B cell (primary cell): Measurements from ENCODE around the gene CD300LD. TPM values are rescaled to one million over a fixed set of nuclear protein-coding genes. Genes with fewer than 3 reads are reported as not detected.

Source experiments
- ATAC-seq: fragments of 200-7000 bp; cut with Tn5 transposase; one replicate; pipeline ENCODE4 v1.10.0; 2021; ENCODE audit warnings: low read depth, mild to moderate bottlenecking, moderate number of reproducible peaks, moderate library complexity
- CTCF ChIA-PET: fragments of 350-600 bp; sonication (Branson Sonifier 250); formaldehyde crosslinking; loops from one replicate; lab custom pipeline; 2021; ENCODE audit warnings: antibody characterized with exemption, inconsistent platforms; lab: Charles Lee
- POLR2A ChIA-PET: fragments of 350-600 bp; sonication (Branson Sonifier 250); formaldehyde crosslinking; loops from one replicate; lab custom pipeline; 2021; ENCODE audit warnings: antibody characterized with exemption; lab: Charles Lee
- DNase-seq: peaks from one replicate; pipeline ENCODE4 v3.0.0; 2013
- H2AFZ ChIP-seq: 2 replicates; pipeline ENCODE4 v1.6.1; 2012; ENCODE audit warnings: mild to moderate bottlenecking, low read depth, low read length; ENCODE audit not compliant: insufficient read depth, poor library complexity, severe bottlenecking
- H3K27ac ChIP-seq, 2 donors: 1 replicate in 1 of 2; 2 replicates in 1 of 2; pipeline ENCODE4 v1.5.1; 2012 to 2013; ENCODE audit warnings: low read length in 2 of 2, mild to moderate bottlenecking in 2 of 2, moderate library complexity in 1 of 2
- H3K27me3 ChIP-seq, 4 experiments: fragments of 200-600 bp in 1 of 4; sonication (generic) in 1 of 4; replicated peaks in 1 of 4; 1 replicate in 2 of 4; 2 replicates in 2 of 4; pipeline versions ENCODE4 v1.6.1 to v1.7.0; 2013 to 2016; ENCODE audit warnings: low read length in 3 of 4, mild to moderate bottlenecking in 2 of 4, mixed read lengths in 1 of 4, moderate library complexity in 1 of 4; ENCODE audit not compliant: insufficient read depth in 4 of 4, control insufficient read depth in 3 of 4; ENCODE audit errors: control extremely low read depth in 1 of 4
- H3K36me3 ChIP-seq, 2 experiments: replicated peaks in 1 of 2; 1 replicate in 1 of 2; 2 replicates in 1 of 2; pipeline versions ENCODE4 v1.6.1 to v1.7.1; 2013; ENCODE audit warnings: low read length in 1 of 2; ENCODE audit not compliant: insufficient read depth in 2 of 2, control insufficient read depth in 1 of 2; ENCODE audit errors: control extremely low read depth in 1 of 2, extremely low read depth in 1 of 2
- H3K4me1 ChIP-seq, 2 donors: fragments of 200-600 bp in 1 of 2; sonication (generic) in 1 of 2; 1 replicate in 1 of 2; 2 replicates in 1 of 2; pipeline versions ENCODE4 v1.5.1 to v1.6.1; 2013 to 2017; ENCODE audit warnings: low read length in 2 of 2; ENCODE audit not compliant: control insufficient read depth in 2 of 2, insufficient read depth in 2 of 2
- H3K4me2 ChIP-seq: replicated peaks from 2 replicates; pipeline ENCODE3; 2012; ENCODE audit warnings: mild to moderate bottlenecking, low read depth, low read length; ENCODE audit not compliant: poor library complexity, severe bottlenecking
- H3K4me3 ChIP-seq, 5 experiments: fragments of 200-600 bp in 1 of 5; sonication (generic) in 1 of 5; 1 replicate in 3 of 5; 2 replicates in 2 of 5; pipeline versions ENCODE4 v1.5.1 to v1.7.0; 2011 to 2016; ENCODE audit warnings: low read length in 4 of 5, mild to moderate bottlenecking in 4 of 5, low read depth in 2 of 5, control low read depth in 1 of 5, moderate library complexity in 1 of 5; ENCODE audit not compliant: insufficient read depth in 1 of 5; ENCODE audit errors: control extremely low read depth in 1 of 5, extremely low read depth in 1 of 5
- H3K79me2 ChIP-seq: fragments of 200-600 bp; sonication (generic); one replicate; pipeline ENCODE4 v1.6.0; 2016; ENCODE audit warnings: low read length; ENCODE audit not compliant: control insufficient read depth, insufficient read depth
- H3K9ac ChIP-seq: fragments of 200-600 bp; sonication (generic); 2 replicates; pipeline ENCODE4 v1.6.1; 2017; ENCODE audit warnings: mild to moderate bottlenecking, low read length, moderate library complexity
- H3K9me3 ChIP-seq, 3 donors: one replicate each; pipeline versions ENCODE4 v1.6.1 to v1.7.1; 2013; ENCODE audit warnings: low read length in 2 of 3; ENCODE audit not compliant: control insufficient read depth in 2 of 3, insufficient read depth in 1 of 3; ENCODE audit errors: control extremely low read depth in 1 of 3
- H4K20me1 ChIP-seq: 2 replicates; pipeline ENCODE4 v1.6.0; 2012; ENCODE audit warnings: mild to moderate bottlenecking, low read length; ENCODE audit not compliant: insufficient read depth, control insufficient read depth, poor library complexity, severe bottlenecking
- H3K27ac Mint-ChIP-seq: one replicate; pipeline ENCODE4 v1.8.0; 2021; ENCODE audit warnings: mixed read lengths
- H3K27me3 Mint-ChIP-seq: one replicate; pipeline ENCODE4 v1.8.0; 2021; ENCODE audit warnings: mixed read lengths
- H3K4me1 Mint-ChIP-seq: one replicate; pipeline ENCODE4 v1.8.0; 2021; ENCODE audit warnings: mixed read lengths
- H3K4me3 Mint-ChIP-seq: one replicate; pipeline ENCODE4 v1.8.0; 2021; ENCODE audit warnings: mixed read lengths
- H3K9me3 Mint-ChIP-seq: one replicate; pipeline ENCODE4 v1.8.0; 2022; ENCODE audit warnings: mixed read lengths; ENCODE audit not compliant: insufficient read depth
- EZH2 ChIP-seq: IDR thresholded peaks from 2 replicates; pipeline ENCODE4 v1.6.1; 2012; ENCODE audit warnings: borderline replicate concordance, low read depth, mild to moderate bottlenecking, moderate library complexity, low read length; ENCODE audit not compliant: insufficient read depth, poor library complexity, severe bottlenecking
- WGBS: methylation state at CpG from one replicate; pipeline ENCODE4 v1.1.5; 2013; ENCODE audit warnings: missing lambda C conversion rate; ENCODE audit not compliant: insufficient coverage; 5-methylcytosine and 5-hydroxymethylcytosine counted together
- intact Hi-C: fragments of 100-400 bp; cut with micrococcal nuclease; formaldehyde crosslinking; loops from one replicate; pipeline ENCODE4 v1.10.0; 2022
- polyA plus RNA-seq: library from polyadenylated mRNA; depleted of rRNA; stranded (reverse); fragments of >200 nt; gene quantifications from 2 replicates; pipeline ENCODE4 v1.2.3, GENCODE V29; 2012
- total RNA-seq, 2 donors: library from RNA; stranded (reverse); fragments of 120-200 nt in 1 of 2; gene quantifications; 1 replicate in 1 of 2; 2 replicates in 1 of 2; pipeline versions ENCODE4 v1.2.3 to v1.2.4, GENCODE V29; 2013 to 2022
- TF ChIP-seq, protein P1 (sequence below): fragments of 200-600 bp; IDR thresholded peaks from one replicate; pipeline ENCODE4 v1.8.0; 2022; ENCODE audit warnings: antibody characterized with exemption, mild to moderate bottlenecking

Gene CD300LD
- total and polyA plus RNA-seq, 2 donors (not counting 1 experiment from before 2014, with no cell fraction given): not detected

DNA sequence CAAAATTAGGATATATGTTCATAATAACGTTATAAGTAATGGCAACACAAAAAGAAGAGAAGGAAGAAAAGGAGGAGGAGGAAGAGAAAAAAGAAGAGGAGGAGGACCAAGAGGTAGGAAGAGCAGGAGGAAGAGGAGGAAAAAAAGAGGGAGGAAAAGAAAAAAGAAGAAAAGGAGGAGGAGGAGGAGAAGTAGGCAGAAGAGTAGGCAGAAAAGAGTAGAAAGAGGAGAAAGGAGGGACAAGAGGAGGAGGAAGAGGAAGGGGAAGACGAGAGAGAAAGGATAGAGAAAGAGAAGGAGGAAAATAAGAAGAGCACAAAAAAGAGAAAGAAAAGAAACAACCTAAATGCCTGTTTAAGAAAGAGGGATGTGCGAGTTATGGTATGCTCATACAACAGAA is 55.2 kb downstream of the CD300LD start:
- H3K9me3 Mint-ChIP-seq: no peaks in the 10 kb centered on the region
- H3K27me3 Mint-ChIP-seq: peaks cover 17% of the 10 kb centered on the region

DNA sequence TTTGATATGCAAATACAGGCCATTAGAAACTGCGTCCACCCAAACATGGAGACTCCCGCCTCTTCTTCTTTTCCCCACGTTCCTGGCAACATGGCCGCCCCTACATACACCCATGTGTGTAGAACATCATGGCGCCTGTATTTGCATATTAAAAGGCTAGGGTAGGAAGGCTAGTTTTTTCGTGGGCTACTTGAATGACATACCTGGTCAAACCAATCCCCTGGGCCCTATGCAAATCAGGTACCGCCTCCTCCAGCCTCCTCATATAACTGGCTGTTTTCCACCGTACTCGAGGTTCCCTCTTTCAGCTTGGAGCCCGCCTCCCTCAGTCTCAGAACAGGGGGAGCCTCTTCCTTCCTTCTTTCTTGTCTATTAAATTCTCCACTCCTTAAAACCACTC is 60.0 kb downstream of the CD300LD start:
- H3K4me1 ChIP-seq: peaks cover 28 to 39% of the 10 kb centered on the region in 2 donors
- H3K9ac ChIP-seq: no peak overlapping the region
- H3K4me3 ChIP-seq: peak overlapping the region in 1 of 5 experiments; percentile 30
- H3K27me3 Mint-ChIP-seq: peaks cover 11% of the 10 kb centered on the region
- WGBS: 2% methylated on average over 4 of the region's 10 CpGs
- no peak for TF ChIP-seq EZH2
- TF ChIP-seq, protein P1, sequence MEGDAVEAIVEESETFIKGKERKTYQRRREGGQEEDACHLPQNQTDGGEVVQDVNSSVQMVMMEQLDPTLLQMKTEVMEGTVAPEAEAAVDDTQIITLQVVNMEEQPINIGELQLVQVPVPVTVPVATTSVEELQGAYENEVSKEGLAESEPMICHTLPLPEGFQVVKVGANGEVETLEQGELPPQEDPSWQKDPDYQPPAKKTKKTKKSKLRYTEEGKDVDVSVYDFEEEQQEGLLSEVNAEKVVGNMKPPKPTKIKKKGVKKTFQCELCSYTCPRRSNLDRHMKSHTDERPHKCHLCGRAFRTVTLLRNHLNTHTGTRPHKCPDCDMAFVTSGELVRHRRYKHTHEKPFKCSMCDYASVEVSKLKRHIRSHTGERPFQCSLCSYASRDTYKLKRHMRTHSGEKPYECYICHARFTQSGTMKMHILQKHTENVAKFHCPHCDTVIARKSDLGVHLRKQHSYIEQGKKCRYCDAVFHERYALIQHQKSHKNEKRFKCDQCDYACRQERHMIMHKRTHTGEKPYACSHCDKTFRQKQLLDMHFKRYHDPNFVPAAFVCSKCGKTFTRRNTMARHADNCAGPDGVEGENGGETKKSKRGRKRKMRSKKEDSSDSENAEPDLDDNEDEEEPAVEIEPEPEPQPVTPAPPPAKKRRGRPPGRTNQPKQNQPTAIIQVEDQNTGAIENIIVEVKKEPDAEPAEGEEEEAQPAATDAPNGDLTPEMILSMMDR: no peak
- DNase-seq (peak; percentile 70), ATAC-seq (peak; percentile 23)
- H3K4me1 Mint-ChIP-seq: peaks cover 29% of the 10 kb centered on the region
- peak overlapping the region; percentile 38 for H3K4me2 ChIP-seq
- peak overlapping the region; percentile 50 for H3K4me3 Mint-ChIP-seq
- peak overlapping the region; percentile 41 for H3K27ac Mint-ChIP-seq
- ChIA-PET POLR2A (no interaction called here), CTCF (interaction anchor here (0.7 to 3.6 kb wide), 12 partner anchors 12 to 329 kb away, joined by 3 to 32 read pairs (median 4); partner anchors contain the start of genes CD300A, GPR142, RAB37 and TTYH2)
- no peaks in the 10 kb centered on the region for H3K36me3 ChIP-seq
- intact Hi-C loops: loop anchor here (2.0 kb wide), 1 partner anchor 77 kb away; no protein-coding TSS in a partner anchor
- peak overlapping the region; percentile 50 for H2AFZ ChIP-seq
- no peaks in the 10 kb centered on the region for H3K9me3 ChIP-seq
- H3K27me3 ChIP-seq: peaks cover 0 to 13% (median 5%) of the 10 kb centered on the region in 4 experiments
- H3K79me2 ChIP-seq: no peaks in the 10 kb centered on the region
- H3K9me3 Mint-ChIP-seq: no peaks in the 10 kb centered on the region
- no peaks in the 10 kb centered on the region for H4K20me1 ChIP-seq
- no peak overlapping the region for H3K27ac ChIP-seq

More for the DNA sequence above, 55.2 kb downstream of the CD300LD start:
- Histone ChIP-seq H2AFZ (no peak overlapping the region), H3K4me1 (peaks cover 12 to 14% of the 10 kb centered on the region in 2 donors), H3K27ac (no peak overlapping the region), H3K27me3 (peaks cover 0 to 10% (median 5%) of the 10 kb centered on the region in 4 experiments), H3K36me3 (no peaks in the 10 kb centered on the region), H3K9ac (no peak overlapping the region), H4K20me1 (no peaks in the 10 kb centered on the region), H3K4me3 (no peak overlapping the region), H3K9me3 (no peaks in the 10 kb centered on the region), H3K4me2 (no peak overlapping the region), H3K79me2 (no peaks in the 10 kb centered on the region)
- no peak for ATAC-seq
- CTCF ChIA-PET: no interaction called here
- POLR2A ChIA-PET: no interaction called here
- 94% methylated on average over 2 of the region's 3 CpGs for WGBS
- intact Hi-C loops: no loop called here
- H3K4me1 Mint-ChIP-seq: peaks cover 10% of the 10 kb centered on the region
- no peak for DNase-seq
- H3K4me3 Mint-ChIP-seq: no peak overlapping the region
- H3K27ac Mint-ChIP-seq: no peak overlapping the region
- TF ChIP-seq, protein P1: peak; percentile 18
- TF ChIP-seq EZH2: no peak
